Heart left ventricle (tissue), 16 donors: ENCODE data around the gene GAGE12H. TPM values are rescaled to one million over a fixed set of nuclear protein-coding genes. Genes with fewer than 3 reads are reported as not detected.
"Not testable (repeated sequence)": the region's sequence is repeated elsewhere in the genome, so short reads cannot be mapped to it uniquely, and the experiment has no call there.

Source experiments
- ATAC-seq, 4 donors: fragments of 200-7000 bp; cut with Tn5 transposase; one replicate each; pipeline ENCODE4 v1.9.1; 2020 to 2022; ENCODE audit warnings: moderate library complexity in 4 of 4, mild to moderate bottlenecking in 3 of 4, moderate number of reproducible peaks in 1 of 4
- DNase-seq, 5 donors: peaks; one replicate each; pipeline ENCODE4 v3.0.0-alpha.2; 2020
- H3K27ac ChIP-seq, 12 donors: fragments of 200-600 bp; sonication (generic) in 4 of 12; one replicate each; pipeline versions ENCODE4 v1.5.0 to v1.8.0; 2016 to 2022; ENCODE audit warnings: mild to moderate bottlenecking in 2 of 12
- H3K27me3 ChIP-seq, 9 donors: fragments of 200-600 bp; sonication (generic) in 2 of 9; one replicate each; pipeline versions ENCODE4 v1.5.1 to v1.8.0; 2016 to 2022; ENCODE audit warnings: mild to moderate bottlenecking in 3 of 9
- H3K36me3 ChIP-seq, 9 donors: fragments of 200-600 bp; sonication (generic) in 2 of 9; one replicate each; pipeline versions ENCODE4 v1.5.0 to v1.8.0; 2018 to 2022; ENCODE audit warnings: mild to moderate bottlenecking in 2 of 9
- H3K4me1 ChIP-seq, 12 donors: fragments of 200-600 bp; sonication (generic) in 4 of 12; one replicate each; pipeline versions ENCODE4 v1.5.0 to v1.8.0; 2016 to 2022; ENCODE audit warnings: mild to moderate bottlenecking in 3 of 12
- H3K4me3 ChIP-seq, 12 donors: fragments of 200-600 bp; sonication (generic) in 4 of 12; one replicate each; pipeline versions ENCODE4 v1.5.0 to v1.8.0; 2017 to 2022; ENCODE audit warnings: mild to moderate bottlenecking in 9 of 12, moderate library complexity in 4 of 12
- H3K9me3 ChIP-seq, 12 donors: fragments of 200-600 bp; sonication (generic) in 4 of 12; one replicate each; pipeline versions ENCODE4 v1.5.0 to v1.8.0; 2016 to 2022; ENCODE audit warnings: mild to moderate bottlenecking in 1 of 12
- POLR2A ChIP-seq, 2 donors: fragments of 450-650 bp; IDR thresholded peaks; one replicate each; pipeline ENCODE4 v1.6.1; 2017; ENCODE audit warnings: antibody characterized with exemption in 2 of 2, mild to moderate bottlenecking in 2 of 2, moderate library complexity in 2 of 2
- WGBS, 4 donors: extraction: QIAGEN DNeasy Blood & Tissue Kit in 2 of 4; methylation state at CpG; one replicate each; pipeline versions ENCODE4 v1.1.5 to v1.1.7; 2013 to 2018; 5-methylcytosine and 5-hydroxymethylcytosine counted together
- intact Hi-C, 10 donors: fragments of 100-400 bp; cut with DNase I; formaldehyde crosslinking; loops; one replicate each; pipeline versions ENCODE4 v1.11.1 to v1.14.2; 2022
- polyA plus RNA-seq, 2 donors: library from polyadenylated mRNA; stranded (reverse); fragments of 200-250 nt; gene quantifications; one replicate each; pipeline ENCODE4 v1.2.3, GENCODE V29; 2013
- total RNA-seq, 9 donors: library from RNA; depleted of rRNA in 2 of 9; stranded (reverse); fragments of >200 nt in 2 of 9; fragmentation: NEBNext Ultra II Directional in 3 of 9; extraction: Animal tissue kit (Norgen Biotek cat#: 25700) in 3 of 9; gene quantifications; one replicate each; pipeline versions ENCODE4 v1.1.0 to v1.2.4, GENCODE V29; 2016 to 2023
- TF ChIP-seq, protein P1 (sequence below), 12 donors: fragments of 200-600 bp; sonication (generic) in 4 of 12; IDR thresholded peaks; one replicate each; pipeline versions ENCODE4 v1.5.0 to v1.8.0; 2018 to 2022; ENCODE audit warnings: antibody characterized with exemption in 12 of 12, mild to moderate bottlenecking in 5 of 12
- donor health status: ischemic (EF 13 %, LVEDD 7.1; RV severe dilation, severe dysfunction).
- donor health status: healthy with polysubstance abuse.
- donor health status: DM: no; HTN: yes; CAD: no.
- donor health status: DM: no; HTN: no; CAD: no.
- donor health status: ischemic (EF 25% LVEDD 6.9; RV normal size, moderate dysfunction).
- donor health status: ischemic (EF 25% LVEDD 5.7; RV mildly dilated, moderate dysfunction).
- donor health status: healthy.
- donor health status: DM: yes; HTN: yes; CAD: no.
- donor health status: ischemic (EF 35%, LVEDD 5.7; RV mildly dilated, moderate dysfunction).
- donor health status: nonischemic (EF 11% LVEDD 7.7; RV severe dilation, severe dysfunction).
- donor health status: DM: yes; HTN: yes; CAD: no.
- donor health status: PGD.
- donor health status: ischemic (EF 29% LVEDD 5.4; RV normal size, mild dysfunction).
- donor health status: nonischemic (EF 23%, LVEDD 6.1; RV moderate dilation, normal function).

GAGE12H gene
- total and polyA plus RNA-seq, 11 donors: not detected

- DNase-seq, H3K4me1 ChIP-seq, H3K27me3 ChIP-seq, H3K4me3 ChIP-seq, H3K27ac ChIP-seq, intact Hi-C loops, H3K9me3 ChIP-seq, H3K36me3 ChIP-seq, ATAC-seq: not testable (repeated sequence)
- WGBS, 4 donors: no CpG with 5 or more reads among the region's 16 CpGs
These were observed 19.0 kb downstream of the GAGE12H start, which contains the start of gene GAGE1 for GRCh38 chrX:49598720-49599119. Gene GAGE1 (plus strand): TSS chrX:49599020. CDS start chrX:49600175, 1,155 bp downstream.

DNA sequence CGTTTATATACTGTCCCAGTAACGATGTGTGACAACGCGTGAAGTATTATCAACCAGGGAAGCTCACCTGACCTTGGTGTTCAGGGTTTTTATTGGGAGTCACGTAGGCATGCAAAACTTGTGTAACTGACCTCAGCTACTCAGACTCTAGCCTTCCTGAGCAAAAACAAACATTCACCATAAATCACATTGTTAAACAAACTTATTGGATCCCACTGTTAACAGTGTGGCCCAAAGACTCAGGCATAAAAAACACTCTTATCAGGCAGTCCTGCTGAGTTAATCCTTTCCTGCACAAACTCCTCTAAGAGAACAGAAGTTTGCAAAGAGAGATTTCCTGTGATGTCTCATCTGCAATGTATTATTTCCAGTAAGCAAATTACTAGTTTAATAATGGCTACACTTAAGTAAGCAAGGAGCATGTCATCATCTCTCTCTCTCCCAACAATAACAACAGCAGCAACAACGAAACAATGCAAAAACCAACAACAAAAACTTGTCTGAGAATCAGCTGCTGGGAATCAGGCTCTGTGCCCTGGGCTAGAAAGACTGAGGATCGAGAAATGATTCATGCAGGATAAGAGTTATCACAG, 31.1 kb downstream of the GAGE12H start:
- Histone ChIP-seq H3K27ac (no peak overlapping the region), H3K36me3 (no peaks in the 10 kb centered on the region), H3K27me3 (peaks cover 0 to 22% (median 0%) of the 10 kb centered on the region in 9 donors), H3K9me3 (no peaks in the 10 kb centered on the region), H3K4me1 (no peaks in the 10 kb centered on the region), H3K4me3 (no peak overlapping the region)
- TF ChIP-seq, protein P1, sequence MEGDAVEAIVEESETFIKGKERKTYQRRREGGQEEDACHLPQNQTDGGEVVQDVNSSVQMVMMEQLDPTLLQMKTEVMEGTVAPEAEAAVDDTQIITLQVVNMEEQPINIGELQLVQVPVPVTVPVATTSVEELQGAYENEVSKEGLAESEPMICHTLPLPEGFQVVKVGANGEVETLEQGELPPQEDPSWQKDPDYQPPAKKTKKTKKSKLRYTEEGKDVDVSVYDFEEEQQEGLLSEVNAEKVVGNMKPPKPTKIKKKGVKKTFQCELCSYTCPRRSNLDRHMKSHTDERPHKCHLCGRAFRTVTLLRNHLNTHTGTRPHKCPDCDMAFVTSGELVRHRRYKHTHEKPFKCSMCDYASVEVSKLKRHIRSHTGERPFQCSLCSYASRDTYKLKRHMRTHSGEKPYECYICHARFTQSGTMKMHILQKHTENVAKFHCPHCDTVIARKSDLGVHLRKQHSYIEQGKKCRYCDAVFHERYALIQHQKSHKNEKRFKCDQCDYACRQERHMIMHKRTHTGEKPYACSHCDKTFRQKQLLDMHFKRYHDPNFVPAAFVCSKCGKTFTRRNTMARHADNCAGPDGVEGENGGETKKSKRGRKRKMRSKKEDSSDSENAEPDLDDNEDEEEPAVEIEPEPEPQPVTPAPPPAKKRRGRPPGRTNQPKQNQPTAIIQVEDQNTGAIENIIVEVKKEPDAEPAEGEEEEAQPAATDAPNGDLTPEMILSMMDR (IDR thresholded peaks at IDR 0.05): no peak
- TF ChIP-seq POLR2A (IDR thresholded peaks at IDR 0.05): no peak
- intact Hi-C loops: no loop called here
- ATAC-seq: no peak
- 41 to 53% (median 47%) methylated on average over 7 of the region's 7 CpGs for WGBS, 4 donors
- no peak for DNase-seq

GRCh38 chrX:49618574-49618973, 38.8 kb downstream of the GAGE12H start:
- ATAC-seq (no peak), DNase-seq (no peak)
- intact Hi-C loops: no loop called here
- Histone ChIP-seq H3K27me3 (peaks cover 0 to 5% (median 0%) of the 10 kb centered on the region in 9 donors), H3K9me3 (no peaks in the 10 kb centered on the region), H3K4me3 (no peak overlapping the region), H3K4me1 (no peaks in the 10 kb centered on the region), H3K27ac (no peak overlapping the region), H3K36me3 (no peaks in the 10 kb centered on the region)
- WGBS, 4 donors: 79 to 93% (median 89%) methylated on average over 2 of the region's 2 CpGs
- no peak for TF ChIP-seq POLR2A (IDR thresholded peaks at IDR 0.05)

GRCh38 chrX:49627086-49627777, 47.5 kb downstream of the GAGE12H start:
- no peak overlapping the region for H3K27ac ChIP-seq
- peak overlapping the region in 2 of 12 donors; percentile 13 to 19 for H3K4me3 ChIP-seq
- peaks cover 0 to 2% (median 0%) of the 10 kb centered on the region in 9 donors for H3K27me3 ChIP-seq
- intact Hi-C loops: no loop called here
- no peaks in the 10 kb centered on the region for H3K4me1 ChIP-seq
- H3K36me3 ChIP-seq: no peaks in the 10 kb centered on the region
- DNase-seq: peak in 1 of 5 donors; percentile 13
- ATAC-seq: peak in 1 of 4 donors; percentile 30
- peaks cover 0 to 12% (median 0%) of the 10 kb centered on the region in 12 donors for H3K9me3 ChIP-seq
- TF ChIP-seq, protein P1 (IDR thresholded peaks at IDR 0.05): peak in 3 of 12 donors; percentile 12 to 24 (median 18)
- TF ChIP-seq POLR2A (IDR thresholded peaks at IDR 0.05): no peak
- 25 to 86% (median 60%) methylated on average over 33 of the region's 33 CpGs for WGBS, 4 donors

Other genes starting within 250 kb of the GAGE12H start
- not detected for gene GAGE13, start 248.4 kb upstream of the GAGE12H start, total RNA-seq
- gene GAGE13, start 248.4 kb upstream of the GAGE12H start, polyA plus RNA-seq: not detected
- not detected for gene GAGE12C, start 47.8 kb upstream of the GAGE12H start, total RNA-seq
- not detected for gene GAGE12C, start 47.8 kb upstream of the GAGE12H start, polyA plus RNA-seq
- gene GAGE12D, start 38.2 kb upstream of the GAGE12H start, total RNA-seq: not detected
- gene GAGE12D, start 38.2 kb upstream of the GAGE12H start, polyA plus RNA-seq: not detected
- not detected for gene GAGE12E, start 28.7 kb upstream of the GAGE12H start, total RNA-seq
- gene GAGE12E, start 28.7 kb upstream of the GAGE12H start, polyA plus RNA-seq: not detected
- gene GAGE12F, start 19.1 kb upstream of the GAGE12H start, total RNA-seq: not detected
- not detected for gene GAGE12F, start 19.1 kb upstream of the GAGE12H start, polyA plus RNA-seq
- gene GAGE12G, start 9.5 kb upstream of the GAGE12H start, total RNA-seq: not detected
- not detected for gene GAGE12G, start 9.5 kb upstream of the GAGE12H start, polyA plus RNA-seq
- not detected for gene GAGE2A, start 9.5 kb downstream of the GAGE12H start, total RNA-seq
- gene GAGE2A, start 9.5 kb downstream of the GAGE12H start, polyA plus RNA-seq: not detected
- gene GAGE1, start 19.1 kb downstream of the GAGE12H start, total RNA-seq: not detected
- gene GAGE1, start 19.1 kb downstream of the GAGE12H start, polyA plus RNA-seq: not detected
- not detected for gene PAGE1, start 116.0 kb downstream of the GAGE12H start, total RNA-seq
- gene PAGE1, start 116.0 kb downstream of the GAGE12H start, polyA plus RNA-seq: not detected
- not detected for gene PAGE4, start 249.4 kb downstream of the GAGE12H start, total RNA-seq
- not detected for gene PAGE4, start 249.4 kb downstream of the GAGE12H start, polyA plus RNA-seq